Endothelial cell of hepatic sinusoid (primary cell): ENCODE data around the gene EED.
"Not testable (repeated sequence)": the region's sequence is repeated elsewhere in the genome, so short reads cannot be mapped to it uniquely, and the experiment has no call there.

ENCODE experiments used
- in situ Hi-C: cut with HindIII; loops from 2 replicates; pipeline ENCODE4 v1.10.0; 2017; ENCODE audit warnings: low sequenced_read_pairs

EED gene

GRCh38 chr11:86289508-86290280 lies 45.1 kb downstream of the EED start:
- in situ Hi-C loops, result not testable (repeated sequence)

GRCh38 chr11:86291466-86292262 lies 47.1 kb downstream of the EED start:
- in situ Hi-C loops, result no loop called here

- in situ Hi-C loops, result no loop called here
Observed at GRCh38 chr11:86292912-86293616, 48.5 kb downstream of the EED start.

- in situ Hi-C loops, result no loop called here
Observed at GRCh38 chr11:86294026-86294425, 49.5 kb downstream of the EED start.

GRCh38 chr11:86301742-86302091 lies 57.2 kb downstream of the EED start:
- in situ Hi-C loops, result no loop called here

- in situ Hi-C loops, result no loop called here
Observed at GRCh38 chr11:86302092-86302793, 57.7 kb downstream of the EED start, which contains the start of gene HIKESHI. TSS of gene HIKESHI (plus strand) at chr11:86302240. CDS start at chr11:86302449, 209 bp downstream.

- in situ Hi-C loops, result no loop called here
Observed at GRCh38 chr11:86303257-86303656, 58.7 kb downstream of the EED start.

- in situ Hi-C loops, result not testable (repeated sequence)
Observed at GRCh38 chr11:86308710-86309109, 64.2 kb downstream of the EED start.

- in situ Hi-C loops, result loop anchor here (5.0 kb wide), 1 partner anchor 41 kb away; no protein-coding TSS in a partner anchor
Observed at GRCh38 chr11:86313793-86314192, 69.2 kb downstream of the EED start.

GRCh38 chr11:86314636-86315035 lies 70.1 kb downstream of the EED start:
- in situ Hi-C loops, result loop anchor here (5.0 kb wide), 1 partner anchor 42 kb away; no protein-coding TSS in a partner anchor
